GM13977 (cell line): ENCODE measurements around the gene OXSR1.

Experiments used
- DNase-seq: peaks from one replicate; pipeline ENCODE4 v3.0.0; 2012; ENCODE audit warnings: low spot score
- CTCF ChIP-seq: IDR thresholded peaks from 2 replicates; pipeline ENCODE4 v1.5.1; 2012; ENCODE audit warnings: mild to moderate bottlenecking, control low read depth; ENCODE audit not compliant: insufficient read depth; ENCODE audit errors: extremely low read depth, missing control alignments
- in situ Hi-C: fragments of 300-500 bp; cut with MboI; formaldehyde crosslinking; loops from one replicate; pipeline ENCODE4 v1.12.0; 2022; ENCODE audit warnings: low sequenced_read_pairs, low pct_unique_long_range_greater_than_20kb, mixed read lengths, inconsistent platforms; ENCODE audit not compliant: unreplicated experiment

The OXSR1 gene

GRCh38 chr3:38147421-38147820, 17.9 kb upstream of the OXSR1 start:
- TF ChIP-seq CTCF = no peak
- DNase-seq = no peak
- in situ Hi-C loops = no loop called here

- no peak for DNase-seq
- in situ Hi-C loops = no loop called here
- no peak for TF ChIP-seq CTCF
Measured at GRCh38 chr3:38148311-38148882, 16.9 kb upstream of the OXSR1 start.

- no peak for TF ChIP-seq CTCF
- DNase-seq = no peak
- in situ Hi-C loops = no loop called here
Measured at GRCh38 chr3:38149708-38150107, 15.6 kb upstream of the OXSR1 start.

GRCh38 chr3:38150780-38151528, 14.4 kb upstream of the OXSR1 start:
- no peak for DNase-seq
- in situ Hi-C loops = no loop called here
- no peak for TF ChIP-seq CTCF

- no peak for TF ChIP-seq CTCF
- no peak for DNase-seq
- in situ Hi-C loops = no loop called here
Measured at GRCh38 chr3:38151667-38152265, 13.6 kb upstream of the OXSR1 start.

GRCh38 chr3:38152609-38153008, 12.7 kb upstream of the OXSR1 start:
- in situ Hi-C loops = no loop called here
- no peak for TF ChIP-seq CTCF
- no peak for DNase-seq
